GM21576 (cell line): Measurements from ENCODE around the gene ATP8A2.
"Not testable (repeated sequence)": the region's sequence is repeated elsewhere in the genome, so short reads cannot be mapped to it uniquely, and the experiment has no call there.

Source experiments
- ATAC-seq: cut with Tn5 transposase; IDR thresholded peaks from one replicate; pipeline ENCODE4 v1.9.1; 2021; ENCODE audit warnings: mild to moderate bottlenecking, moderate library complexity; ENCODE audit not compliant: unreplicated experiment

Gene ATP8A2

DNA sequence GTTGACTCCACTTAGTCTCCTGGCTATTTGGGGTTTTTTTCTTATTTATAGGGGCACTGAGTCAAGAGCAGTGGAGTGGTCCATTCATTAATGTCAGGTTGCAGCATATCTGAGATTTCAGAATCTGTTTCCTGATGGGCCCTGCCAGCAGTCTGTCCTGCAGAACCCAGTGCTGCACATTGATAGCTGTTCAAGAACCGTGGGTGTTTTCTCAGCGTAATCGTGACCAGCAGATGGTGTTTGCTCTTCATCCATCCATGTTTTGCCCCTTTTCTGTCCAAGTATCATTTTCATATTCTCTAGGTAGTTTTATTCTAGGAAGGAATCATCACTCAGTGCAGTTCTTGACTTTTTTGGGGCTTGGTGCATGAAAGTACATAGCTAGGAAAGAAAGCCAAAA lies 166.5 kb downstream of the ATP8A2 start:
- no peak for ATAC-seq

GRCh38 chr13:25541434-25542123 lies 169.8 kb downstream of the ATP8A2 start:
- no peak for ATAC-seq

- not testable (repeated sequence) for ATAC-seq
Measured at GRCh38 chr13:25548991-25549390, 177.2 kb downstream of the ATP8A2 start.

DNA sequence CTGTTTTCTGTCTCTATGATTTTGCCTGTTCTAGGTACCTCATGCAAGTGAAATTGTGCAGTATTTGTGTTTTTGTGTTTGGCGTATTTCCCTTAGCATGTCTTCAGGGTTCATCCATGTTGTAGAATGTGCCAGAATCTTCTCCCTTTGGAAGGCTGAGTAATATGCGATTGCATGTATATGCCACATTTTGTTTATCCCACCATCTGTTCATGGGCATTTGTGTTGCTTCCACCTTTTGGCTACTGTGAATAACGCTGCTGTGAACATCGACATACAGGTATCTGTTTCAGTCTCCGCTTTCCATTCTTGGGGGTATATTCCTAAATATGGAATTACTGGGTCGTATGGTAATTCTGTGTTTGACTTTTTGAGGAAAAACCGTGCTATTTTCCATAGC lies 190.0 kb downstream of the ATP8A2 start:
- ATAC-seq: no peak

DNA sequence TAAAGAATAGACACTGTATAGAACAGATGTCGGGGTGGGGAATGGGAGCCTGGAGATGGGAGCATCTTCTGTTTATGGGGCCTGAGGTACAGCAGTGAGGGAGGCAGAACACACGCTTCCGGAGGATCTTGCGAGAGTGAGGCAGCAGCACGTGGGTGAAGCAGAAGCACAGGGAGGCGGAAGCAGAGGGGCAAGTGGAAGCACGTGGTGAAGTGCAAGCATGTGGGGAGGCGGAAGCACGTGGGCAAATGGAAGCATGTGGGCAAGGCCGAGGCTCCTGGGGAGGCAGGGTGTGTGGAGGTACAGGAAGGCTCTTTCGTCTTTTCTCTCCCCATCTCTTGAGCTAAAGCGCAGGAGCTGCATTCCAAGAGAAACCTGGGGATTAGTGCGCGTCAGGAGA lies 198.4 kb downstream of the ATP8A2 start:
- ATAC-seq: no peak

GRCh38 chr13:25571237-25571636 lies 199.5 kb downstream of the ATP8A2 start:
- no peak for ATAC-seq

DNA sequence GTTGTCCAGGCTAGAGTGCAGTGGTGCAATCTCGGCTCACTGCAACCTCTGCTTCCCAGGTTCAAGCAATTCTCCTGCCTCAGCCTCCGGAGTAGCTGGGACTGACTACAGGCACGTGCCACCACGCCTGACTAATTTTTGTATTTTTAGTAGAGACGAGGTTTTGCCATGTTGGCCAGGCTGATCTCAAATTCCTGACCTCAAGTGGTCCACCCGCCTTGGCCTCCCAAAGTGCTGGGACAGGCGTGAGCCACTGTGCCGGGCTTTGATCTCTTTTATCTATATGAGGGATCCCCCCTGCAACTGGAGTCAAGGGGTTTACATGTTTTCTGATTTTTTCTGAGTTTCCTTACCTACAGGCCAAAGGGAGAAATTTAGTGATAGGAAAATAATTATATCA lies 200.4 kb downstream of the ATP8A2 start:
- not testable (repeated sequence) for ATAC-seq

- no peak for ATAC-seq
Measured at GRCh38 chr13:25574437-25575411, 202.9 kb downstream of the ATP8A2 start.

DNA sequence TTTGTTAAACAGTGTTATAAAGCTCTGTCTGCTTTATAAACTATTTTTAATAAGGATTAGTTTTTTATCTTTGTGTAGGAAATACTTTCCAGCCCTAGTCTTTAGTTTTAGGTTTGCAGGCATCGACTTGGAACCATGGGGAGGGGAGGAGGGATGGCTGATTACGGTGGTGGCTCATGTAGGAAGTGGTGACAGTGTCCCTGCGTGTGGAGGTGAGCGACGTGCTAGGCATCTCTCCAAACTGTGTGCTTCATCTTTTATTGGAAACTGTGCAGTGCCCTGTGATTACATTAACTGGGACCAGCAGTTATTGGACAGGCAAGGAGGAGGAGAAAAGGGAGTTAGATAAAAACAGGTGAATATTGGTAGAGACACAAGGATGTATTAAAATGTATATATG lies 203.8 kb downstream of the ATP8A2 start:
- ATAC-seq: no peak

GRCh38 chr13:25578526-25578925 lies 206.8 kb downstream of the ATP8A2 start:
- ATAC-seq: no peak

GRCh38 chr13:25579221-25579620 lies 207.4 kb downstream of the ATP8A2 start:
- ATAC-seq: no peak

DNA sequence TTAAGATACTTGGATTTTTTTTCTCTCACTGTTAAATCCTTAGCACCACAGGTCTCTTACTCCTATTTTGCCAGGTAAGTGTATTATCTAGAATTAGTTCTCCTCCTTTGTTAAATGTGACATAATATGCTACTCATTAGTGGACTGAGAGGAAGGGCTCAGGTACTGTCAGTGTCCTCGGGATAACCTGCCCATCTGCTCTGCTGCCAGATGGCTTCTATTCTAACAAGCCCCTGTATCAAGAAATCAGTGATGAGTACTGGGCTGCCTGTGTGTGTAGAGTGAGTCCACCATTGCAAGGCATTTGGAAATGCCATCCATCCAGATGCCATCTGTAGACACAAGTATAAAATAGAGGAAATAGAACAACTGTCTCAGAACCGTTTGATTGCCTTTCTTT lies 209.6 kb downstream of the ATP8A2 start:
- ATAC-seq: no peak

GRCh38 chr13:25584087-25584486 lies 212.3 kb downstream of the ATP8A2 start:
- no peak for ATAC-seq

GRCh38 chr13:25585000-25585399 lies 213.2 kb downstream of the ATP8A2 start:
- no peak for ATAC-seq

DNA sequence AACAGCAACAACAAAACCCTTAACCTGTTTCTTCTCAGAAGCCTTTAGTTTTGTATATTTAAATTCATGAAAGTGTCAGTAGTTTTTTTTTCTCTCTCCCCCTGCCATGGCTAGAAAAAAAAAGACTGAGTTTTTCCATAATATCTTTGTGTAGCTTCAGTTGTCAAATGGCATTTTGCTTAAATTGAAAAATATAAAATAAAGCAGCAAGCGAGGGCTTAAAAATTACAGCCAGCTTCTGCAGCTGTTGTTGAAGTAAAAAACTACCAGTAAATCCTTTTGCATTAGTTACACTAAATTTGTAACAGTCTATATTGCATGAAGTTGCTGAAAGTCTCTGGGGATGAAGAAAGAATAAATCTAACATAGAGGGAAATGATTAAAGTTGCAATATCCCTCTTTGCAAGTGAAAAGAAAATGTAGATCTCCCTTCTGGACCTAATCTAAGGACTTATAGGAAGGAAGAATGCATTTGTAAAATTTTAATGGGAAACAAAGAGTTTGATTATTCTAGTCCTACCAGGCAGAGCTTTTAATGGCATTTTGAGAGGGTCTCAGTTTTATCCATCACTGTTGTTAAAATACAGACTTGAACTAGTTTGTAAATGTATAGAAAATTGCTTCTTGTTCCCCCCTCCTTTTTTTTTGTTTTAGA lies 215.7 kb downstream of the ATP8A2 start:
- no peak for ATAC-seq

DNA sequence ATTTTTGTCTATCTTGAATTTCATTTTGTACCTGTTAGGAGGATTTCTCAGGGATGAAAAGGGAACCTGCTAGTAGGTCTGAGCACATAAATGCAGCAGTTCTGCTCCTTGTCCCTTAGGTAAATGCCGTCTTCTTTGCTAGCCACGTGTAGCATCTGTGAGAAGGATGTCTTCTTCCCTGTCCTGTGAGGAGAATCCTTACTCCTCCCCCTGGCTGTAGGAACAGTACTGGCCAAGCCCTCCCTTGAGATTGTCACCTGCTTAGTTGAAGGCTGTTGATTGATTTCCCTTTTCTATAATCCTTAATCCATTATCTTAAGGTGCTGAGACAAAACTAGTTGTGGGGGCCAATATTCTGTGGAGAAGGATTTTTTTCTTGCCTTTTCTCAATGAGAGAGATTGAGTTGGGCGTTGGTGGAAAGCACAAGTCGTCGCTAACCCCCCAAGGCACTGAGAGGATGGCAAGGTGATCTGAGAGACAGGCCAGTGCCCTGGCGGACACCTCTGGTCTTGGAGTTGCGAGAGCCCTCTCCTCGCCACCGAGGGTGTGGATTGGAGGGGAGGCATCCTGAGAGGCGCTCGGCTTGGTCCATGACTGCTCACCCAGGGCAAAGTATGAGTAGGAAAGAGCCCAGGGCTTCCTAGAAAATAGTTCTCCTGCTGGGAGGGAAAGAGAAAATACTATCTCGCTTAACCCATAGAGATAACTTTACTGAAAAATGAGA lies 216.7 kb downstream of the ATP8A2 start:
- ATAC-seq: no peak

GRCh38 chr13:25598421-25598820 lies 226.6 kb downstream of the ATP8A2 start:
- no peak for ATAC-seq

DNA sequence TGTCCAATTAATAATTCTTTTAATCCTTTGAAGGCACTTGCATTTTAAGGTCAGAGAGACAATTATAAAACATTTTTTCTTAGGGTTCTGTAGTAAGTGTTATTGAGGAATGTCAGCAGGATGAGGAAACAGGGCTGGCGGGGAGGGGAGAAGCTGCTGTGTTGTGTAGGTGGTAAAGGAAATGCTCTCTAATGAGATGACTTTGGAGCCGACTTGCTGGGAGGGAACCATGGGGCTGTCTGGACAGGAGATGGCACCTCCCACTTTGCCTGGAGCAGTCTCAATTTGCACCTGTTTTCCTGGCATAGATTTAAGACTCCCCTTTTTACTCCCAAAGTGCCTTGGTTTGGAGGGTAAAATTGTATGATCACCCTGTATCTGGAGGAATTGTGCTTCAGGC lies 230.4 kb downstream of the ATP8A2 start:
- no peak for ATAC-seq

- ATAC-seq: no peak
Measured at GRCh38 chr13:25604106-25604505, 232.3 kb downstream of the ATP8A2 start.

DNA sequence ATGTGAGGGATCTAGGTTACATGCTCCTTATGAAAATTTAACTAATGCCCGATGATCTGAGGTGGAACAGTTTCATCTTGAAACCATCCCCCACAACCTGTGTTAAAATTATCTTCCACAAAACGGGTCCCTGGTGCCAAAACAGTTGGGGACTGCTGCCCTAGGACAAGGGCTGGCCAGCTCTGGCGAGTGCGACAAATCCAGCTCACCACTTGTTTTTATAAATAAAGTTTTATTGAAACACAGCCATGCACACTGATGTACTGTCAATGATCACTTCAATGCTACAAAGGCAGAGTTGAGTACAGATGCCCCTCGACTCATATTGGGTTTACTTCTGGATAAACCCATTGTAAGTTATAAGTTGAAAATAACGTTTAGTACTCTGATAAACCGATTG lies 235.3 kb downstream of the ATP8A2 start:
- ATAC-seq: no peak

DNA sequence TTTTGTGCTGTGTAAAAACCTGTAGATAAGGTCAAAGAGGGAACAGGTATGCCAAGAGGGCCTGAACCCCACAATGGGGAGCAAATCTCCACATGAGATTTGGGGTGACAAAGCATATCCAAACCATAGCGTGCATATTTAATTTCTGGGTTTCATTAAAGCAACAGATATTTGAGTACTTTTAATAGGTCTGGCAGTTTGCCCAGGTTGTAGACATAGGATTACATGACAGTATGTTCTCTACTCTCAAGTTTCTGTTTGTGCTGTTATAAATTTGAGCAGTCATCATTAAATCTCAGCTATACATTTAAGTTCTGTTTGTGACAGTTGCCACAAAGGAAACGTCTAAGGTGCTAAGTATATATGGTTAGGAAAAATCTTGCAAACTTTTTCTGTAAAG lies 236.4 kb downstream of the ATP8A2 start:
- ATAC-seq: no peak
